B cell (primary cell): Measurements from ENCODE around the gene CFB. TPM values are rescaled to one million over a fixed set of nuclear protein-coding genes. Genes with fewer than 3 reads are reported as not detected.
A peak's percentile ranks its signal among the peaks of the same experiment; 100 is the strongest.

Source experiments
- ATAC-seq: fragments of 200-7000 bp; cut with Tn5 transposase; one replicate; pipeline ENCODE4 v1.10.0; 2021; ENCODE audit warnings: low read depth, mild to moderate bottlenecking, moderate number of reproducible peaks, moderate library complexity
- CTCF ChIA-PET: fragments of 350-600 bp; sonication (Branson Sonifier 250); formaldehyde crosslinking; loops from one replicate; lab custom pipeline; 2021; ENCODE audit warnings: antibody characterized with exemption, inconsistent platforms; lab: Charles Lee
- POLR2A ChIA-PET: fragments of 350-600 bp; sonication (Branson Sonifier 250); formaldehyde crosslinking; loops from one replicate; lab custom pipeline; 2021; ENCODE audit warnings: antibody characterized with exemption; lab: Charles Lee
- DNase-seq: peaks from one replicate; pipeline ENCODE4 v3.0.0; 2013
- H2AFZ ChIP-seq: 2 replicates; pipeline ENCODE4 v1.6.1; 2012; ENCODE audit warnings: mild to moderate bottlenecking, low read depth, low read length; ENCODE audit not compliant: insufficient read depth, poor library complexity, severe bottlenecking
- H3K27ac ChIP-seq, 2 donors: 1 replicate in 1 of 2; 2 replicates in 1 of 2; pipeline ENCODE4 v1.5.1; 2012 to 2013; ENCODE audit warnings: low read length in 2 of 2, mild to moderate bottlenecking in 2 of 2, moderate library complexity in 1 of 2
- H3K27me3 ChIP-seq, 4 experiments: fragments of 200-600 bp in 1 of 4; sonication (generic) in 1 of 4; replicated peaks in 1 of 4; 1 replicate in 2 of 4; 2 replicates in 2 of 4; pipeline versions ENCODE4 v1.6.1 to v1.7.0; 2013 to 2016; ENCODE audit warnings: low read length in 3 of 4, mild to moderate bottlenecking in 2 of 4, mixed read lengths in 1 of 4, moderate library complexity in 1 of 4; ENCODE audit not compliant: insufficient read depth in 4 of 4, control insufficient read depth in 3 of 4; ENCODE audit errors: control extremely low read depth in 1 of 4
- H3K36me3 ChIP-seq, 2 experiments: replicated peaks in 1 of 2; 1 replicate in 1 of 2; 2 replicates in 1 of 2; pipeline versions ENCODE4 v1.6.1 to v1.7.1; 2013; ENCODE audit warnings: low read length in 1 of 2; ENCODE audit not compliant: insufficient read depth in 2 of 2, control insufficient read depth in 1 of 2; ENCODE audit errors: control extremely low read depth in 1 of 2, extremely low read depth in 1 of 2
- H3K4me1 ChIP-seq, 2 donors: fragments of 200-600 bp in 1 of 2; sonication (generic) in 1 of 2; 1 replicate in 1 of 2; 2 replicates in 1 of 2; pipeline versions ENCODE4 v1.5.1 to v1.6.1; 2013 to 2017; ENCODE audit warnings: low read length in 2 of 2; ENCODE audit not compliant: control insufficient read depth in 2 of 2, insufficient read depth in 2 of 2
- H3K4me2 ChIP-seq: replicated peaks from 2 replicates; pipeline ENCODE3; 2012; ENCODE audit warnings: mild to moderate bottlenecking, low read depth, low read length; ENCODE audit not compliant: poor library complexity, severe bottlenecking
- H3K4me3 ChIP-seq, 5 experiments: fragments of 200-600 bp in 1 of 5; sonication (generic) in 1 of 5; 1 replicate in 3 of 5; 2 replicates in 2 of 5; pipeline versions ENCODE4 v1.5.1 to v1.7.0; 2011 to 2016; ENCODE audit warnings: low read length in 4 of 5, mild to moderate bottlenecking in 4 of 5, low read depth in 2 of 5, control low read depth in 1 of 5, moderate library complexity in 1 of 5; ENCODE audit not compliant: insufficient read depth in 1 of 5; ENCODE audit errors: control extremely low read depth in 1 of 5, extremely low read depth in 1 of 5
- H3K79me2 ChIP-seq: fragments of 200-600 bp; sonication (generic); one replicate; pipeline ENCODE4 v1.6.0; 2016; ENCODE audit warnings: low read length; ENCODE audit not compliant: control insufficient read depth, insufficient read depth
- H3K9ac ChIP-seq: fragments of 200-600 bp; sonication (generic); 2 replicates; pipeline ENCODE4 v1.6.1; 2017; ENCODE audit warnings: mild to moderate bottlenecking, low read length, moderate library complexity
- H3K9me3 ChIP-seq, 3 donors: one replicate each; pipeline versions ENCODE4 v1.6.1 to v1.7.1; 2013; ENCODE audit warnings: low read length in 2 of 3; ENCODE audit not compliant: control insufficient read depth in 2 of 3, insufficient read depth in 1 of 3; ENCODE audit errors: control extremely low read depth in 1 of 3
- H4K20me1 ChIP-seq: 2 replicates; pipeline ENCODE4 v1.6.0; 2012; ENCODE audit warnings: mild to moderate bottlenecking, low read length; ENCODE audit not compliant: insufficient read depth, control insufficient read depth, poor library complexity, severe bottlenecking
- H3K27ac Mint-ChIP-seq: one replicate; pipeline ENCODE4 v1.8.0; 2021; ENCODE audit warnings: mixed read lengths
- H3K27me3 Mint-ChIP-seq: one replicate; pipeline ENCODE4 v1.8.0; 2021; ENCODE audit warnings: mixed read lengths
- H3K4me1 Mint-ChIP-seq: one replicate; pipeline ENCODE4 v1.8.0; 2021; ENCODE audit warnings: mixed read lengths
- H3K4me3 Mint-ChIP-seq: one replicate; pipeline ENCODE4 v1.8.0; 2021; ENCODE audit warnings: mixed read lengths
- H3K9me3 Mint-ChIP-seq: one replicate; pipeline ENCODE4 v1.8.0; 2022; ENCODE audit warnings: mixed read lengths; ENCODE audit not compliant: insufficient read depth
- EZH2 ChIP-seq: IDR thresholded peaks from 2 replicates; pipeline ENCODE4 v1.6.1; 2012; ENCODE audit warnings: borderline replicate concordance, low read depth, mild to moderate bottlenecking, moderate library complexity, low read length; ENCODE audit not compliant: insufficient read depth, poor library complexity, severe bottlenecking
- WGBS: methylation state at CpG from one replicate; pipeline ENCODE4 v1.1.5; 2013; ENCODE audit warnings: missing lambda C conversion rate; ENCODE audit not compliant: insufficient coverage; 5-methylcytosine and 5-hydroxymethylcytosine counted together
- intact Hi-C: fragments of 100-400 bp; cut with micrococcal nuclease; formaldehyde crosslinking; loops from one replicate; pipeline ENCODE4 v1.10.0; 2022
- polyA plus RNA-seq: library from polyadenylated mRNA; depleted of rRNA; stranded (reverse); fragments of >200 nt; gene quantifications from 2 replicates; pipeline ENCODE4 v1.2.3, GENCODE V29; 2012
- total RNA-seq, 2 donors: library from RNA; stranded (reverse); fragments of 120-200 nt in 1 of 2; gene quantifications; 1 replicate in 1 of 2; 2 replicates in 1 of 2; pipeline versions ENCODE4 v1.2.3 to v1.2.4, GENCODE V29; 2013 to 2022
- TF ChIP-seq, protein P1 (sequence below): fragments of 200-600 bp; IDR thresholded peaks from one replicate; pipeline ENCODE4 v1.8.0; 2022; ENCODE audit warnings: antibody characterized with exemption, mild to moderate bottlenecking

CFB gene
- total and polyA plus RNA-seq, 2 donors (not counting 1 experiment from before 2014, with no cell fraction given): not detected

DNA sequence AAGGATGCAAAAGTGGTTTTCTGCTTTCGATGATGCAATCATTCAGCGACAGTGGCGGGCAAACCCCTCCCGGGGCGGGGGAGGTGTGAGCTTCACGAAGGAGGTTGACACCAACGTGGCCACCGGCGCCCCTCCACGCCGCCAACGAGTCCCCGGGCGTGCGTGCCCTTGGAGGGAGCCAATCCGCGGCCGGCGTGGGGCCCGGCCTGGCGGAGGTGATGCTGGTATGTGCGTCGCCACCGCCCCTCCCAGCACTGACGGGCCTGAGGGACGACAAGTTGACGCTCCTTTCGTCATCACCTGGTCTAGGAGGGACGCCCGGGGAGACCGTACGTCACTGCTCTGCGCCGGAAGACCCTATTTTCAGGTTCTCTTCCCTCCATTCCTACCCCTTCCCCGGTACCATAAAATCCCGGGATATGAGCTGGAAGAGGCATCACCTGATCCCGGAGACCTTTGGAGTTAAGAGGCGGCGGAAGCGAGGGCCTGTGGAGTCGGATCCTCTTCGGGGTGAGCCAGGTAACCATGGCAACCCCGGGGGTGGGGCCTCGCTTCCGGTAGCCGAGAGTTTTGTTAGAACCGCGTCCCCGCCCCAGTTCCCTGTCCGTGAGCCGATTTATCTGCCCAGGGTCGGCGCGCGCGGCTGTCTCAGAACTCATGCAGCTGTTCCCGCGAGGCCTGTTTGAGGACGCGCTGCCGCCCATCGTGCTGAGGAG is 26.3 kb downstream of the CFB start, which contains the start of gene DXO:
Gene DXO (minus strand): TSS at position 146 of the 716 bp plus-strand sequence. CDS start 463 bp downstream, outside the sequence.
- H3K9me3 ChIP-seq: peaks cover 0 to 3% (median 0%) of the 10 kb centered on the region in 3 donors
- H3K79me2 ChIP-seq: peaks cover 11% of the 10 kb centered on the region
- TF ChIP-seq, protein P1, sequence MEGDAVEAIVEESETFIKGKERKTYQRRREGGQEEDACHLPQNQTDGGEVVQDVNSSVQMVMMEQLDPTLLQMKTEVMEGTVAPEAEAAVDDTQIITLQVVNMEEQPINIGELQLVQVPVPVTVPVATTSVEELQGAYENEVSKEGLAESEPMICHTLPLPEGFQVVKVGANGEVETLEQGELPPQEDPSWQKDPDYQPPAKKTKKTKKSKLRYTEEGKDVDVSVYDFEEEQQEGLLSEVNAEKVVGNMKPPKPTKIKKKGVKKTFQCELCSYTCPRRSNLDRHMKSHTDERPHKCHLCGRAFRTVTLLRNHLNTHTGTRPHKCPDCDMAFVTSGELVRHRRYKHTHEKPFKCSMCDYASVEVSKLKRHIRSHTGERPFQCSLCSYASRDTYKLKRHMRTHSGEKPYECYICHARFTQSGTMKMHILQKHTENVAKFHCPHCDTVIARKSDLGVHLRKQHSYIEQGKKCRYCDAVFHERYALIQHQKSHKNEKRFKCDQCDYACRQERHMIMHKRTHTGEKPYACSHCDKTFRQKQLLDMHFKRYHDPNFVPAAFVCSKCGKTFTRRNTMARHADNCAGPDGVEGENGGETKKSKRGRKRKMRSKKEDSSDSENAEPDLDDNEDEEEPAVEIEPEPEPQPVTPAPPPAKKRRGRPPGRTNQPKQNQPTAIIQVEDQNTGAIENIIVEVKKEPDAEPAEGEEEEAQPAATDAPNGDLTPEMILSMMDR: no peak
- TF ChIP-seq EZH2: no peak
- under 1% methylated on average over 60 of the region's 62 CpGs for WGBS
- peak within 1 kb of the TSS; percentile 96 to 100 for H3K27ac ChIP-seq
- Mint-ChIP-seq H3K9me3 (no peaks in the 10 kb centered on the region), H3K4me1 (peaks cover 34% of the 10 kb centered on the region), H3K27me3 (no peaks in the 10 kb centered on the region), H3K4me3 (peak within 1 kb of the TSS; percentile 98), H3K27ac (peak within 1 kb of the TSS; percentile 100)
- H3K4me2 ChIP-seq: peak within 1 kb of the TSS; percentile 89
- peak; percentile 89 for ATAC-seq
- H2AFZ ChIP-seq: peak within 1 kb of the TSS; percentile 77
- ChIA-PET POLR2A (interaction anchor here (0.7 to 3.6 kb wide), 11 partner anchors 9 to 1355 kb away, joined by 3 to 24 read pairs (median 5); partner anchors contain the start of genes ATF6B, BAG6, DDX39B and EHMT2), CTCF (interaction anchor here (1.2 to 1.8 kb wide), 3 partner anchors 13 to 21 kb away, joined by 3 to 10 read pairs (median 6); partner anchors contain the start of genes NELFE and SKIC2)
- peaks cover under 1 to 30% of the 10 kb centered on the region in 2 experiments for H3K36me3 ChIP-seq
- intact Hi-C loops: loop anchor here (1.0 to 10.0 kb wide), 5 partner anchors 13 to 1907 kb away; partner anchors contain the start of genes CLIC1, HSD17B8, POLR1H and PPP1R11
- peaks cover 18 to 23% of the 10 kb centered on the region in 2 donors for H3K4me1 ChIP-seq
- peak; percentile 100 for DNase-seq
- H3K4me3 ChIP-seq: peak within 1 kb of the TSS; percentile 51 to 92 (median 80)
- H3K9ac ChIP-seq: peak within 1 kb of the TSS; percentile 98
- no peaks in the 10 kb centered on the region for H4K20me1 ChIP-seq
- no peaks in the 10 kb centered on the region for H3K27me3 ChIP-seq
